ENCODE results near the gene N4BP2L2. TPM values are rescaled to one million over a fixed set of nuclear protein-coding genes. Genes with fewer than 3 reads are reported as not detected.

N4BP2L2 gene
- total RNA-seq, 1 donor from 2014 or later = 131 TPM

DNA sequence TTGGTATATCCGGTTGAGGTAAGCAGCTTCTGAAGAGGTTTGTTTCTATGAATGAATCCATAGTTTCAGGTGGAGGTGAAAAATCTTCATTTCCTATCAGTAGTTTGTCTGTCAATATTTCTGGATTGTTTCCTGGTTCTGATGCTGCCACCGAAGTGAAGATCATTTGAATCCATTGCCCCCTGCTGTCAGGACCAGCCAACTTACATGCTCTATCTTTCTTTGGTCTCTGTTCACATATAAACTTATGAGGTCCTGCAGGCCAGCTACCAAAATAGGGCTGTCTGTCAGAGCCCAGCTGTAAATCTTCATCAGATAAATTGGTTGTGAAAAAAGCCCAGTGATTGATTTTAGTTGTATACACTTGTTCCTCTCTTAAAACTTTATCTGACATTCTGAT is 95.5 kb downstream of the N4BP2L2 start:
- intact Hi-C loops (cut with micrococcal nuclease) = no loop called here
- Histone ChIP-seq H3K36me3 (peaks cover 23% of the 10 kb centered on the region), H3K27ac (replicated peaks) (no peak overlapping the region), H3K27me3 (ENCODE audit: low read depth) (no peaks in the 10 kb centered on the region), H3K9me3 (replicated peaks) (no peaks in the 10 kb centered on the region), H3K4me3 (no peak overlapping the region), H3K4me1 (peaks cover 9% of the 10 kb centered on the region)
- TF ChIP-seq, protein P1, sequence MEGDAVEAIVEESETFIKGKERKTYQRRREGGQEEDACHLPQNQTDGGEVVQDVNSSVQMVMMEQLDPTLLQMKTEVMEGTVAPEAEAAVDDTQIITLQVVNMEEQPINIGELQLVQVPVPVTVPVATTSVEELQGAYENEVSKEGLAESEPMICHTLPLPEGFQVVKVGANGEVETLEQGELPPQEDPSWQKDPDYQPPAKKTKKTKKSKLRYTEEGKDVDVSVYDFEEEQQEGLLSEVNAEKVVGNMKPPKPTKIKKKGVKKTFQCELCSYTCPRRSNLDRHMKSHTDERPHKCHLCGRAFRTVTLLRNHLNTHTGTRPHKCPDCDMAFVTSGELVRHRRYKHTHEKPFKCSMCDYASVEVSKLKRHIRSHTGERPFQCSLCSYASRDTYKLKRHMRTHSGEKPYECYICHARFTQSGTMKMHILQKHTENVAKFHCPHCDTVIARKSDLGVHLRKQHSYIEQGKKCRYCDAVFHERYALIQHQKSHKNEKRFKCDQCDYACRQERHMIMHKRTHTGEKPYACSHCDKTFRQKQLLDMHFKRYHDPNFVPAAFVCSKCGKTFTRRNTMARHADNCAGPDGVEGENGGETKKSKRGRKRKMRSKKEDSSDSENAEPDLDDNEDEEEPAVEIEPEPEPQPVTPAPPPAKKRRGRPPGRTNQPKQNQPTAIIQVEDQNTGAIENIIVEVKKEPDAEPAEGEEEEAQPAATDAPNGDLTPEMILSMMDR (IDR thresholded peaks at IDR 0.05; ENCODE audit: borderline replicate concordance) = peak; percentile 47
- DNase-seq = no peak

DNA sequence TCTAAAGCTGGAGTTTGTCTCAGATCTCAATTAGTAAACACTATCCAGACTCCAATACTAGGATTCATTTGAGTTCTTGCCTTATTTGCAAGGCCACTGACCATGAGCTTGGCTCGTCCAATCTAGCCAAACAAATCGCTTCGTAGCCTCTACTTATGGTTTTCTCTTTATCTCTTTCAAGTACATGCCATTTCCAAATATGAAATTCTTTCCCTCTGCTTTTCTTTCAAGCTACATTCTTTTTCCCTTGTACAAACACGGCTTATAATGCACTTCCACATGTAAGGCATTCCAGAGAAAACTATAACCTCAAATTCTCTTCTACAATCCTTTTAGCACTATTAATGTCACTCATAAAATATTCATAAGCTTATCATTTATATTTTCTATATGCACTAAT is 99.7 kb downstream of the N4BP2L2 start:
- intact Hi-C loops (cut with micrococcal nuclease) = no loop called here
- H3K36me3 ChIP-seq = peaks cover 50% of the 10 kb centered on the region

DNA sequence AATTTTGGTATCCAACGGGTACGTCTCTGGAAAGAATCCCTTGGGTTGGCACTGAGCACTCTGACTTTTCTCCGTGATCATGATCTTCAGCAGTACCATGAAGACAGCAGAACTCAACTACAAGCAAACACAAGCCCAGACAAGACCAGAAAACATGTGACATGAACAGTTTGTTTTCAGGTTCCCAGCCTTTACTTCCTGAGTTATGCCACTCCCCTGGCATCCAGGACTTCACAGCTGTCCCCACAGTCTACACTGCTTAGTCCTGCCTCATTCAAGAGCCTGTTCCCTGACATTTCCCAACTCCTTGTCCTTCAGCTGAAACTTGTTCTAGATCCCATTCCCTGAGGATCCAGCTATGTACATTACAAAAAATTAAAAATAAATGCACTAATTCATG is 105.7 kb downstream of the N4BP2L2 start:
- Histone ChIP-seq H3K9me3 (replicated peaks) (no peaks in the 10 kb centered on the region), H3K36me3 (peaks cover 47% of the 10 kb centered on the region), H3K27ac (replicated peaks) (no peak overlapping the region), H3K27me3 (ENCODE audit: low read depth) (no peaks in the 10 kb centered on the region), H3K4me3 (no peak overlapping the region), H3K4me1 (peaks cover 22% of the 10 kb centered on the region)
- DNase-seq = no peak
- intact Hi-C loops (cut with micrococcal nuclease) = no loop called here
- TF ChIP-seq, protein P1 (IDR thresholded peaks at IDR 0.05; ENCODE audit: borderline replicate concordance) = no peak

More for the DNA sequence above, 99.7 kb downstream of the N4BP2L2 start:
- Histone ChIP-seq H3K27ac (replicated peaks) (no peak overlapping the region), H3K4me3 (no peak overlapping the region), H3K9me3 (replicated peaks) (no peaks in the 10 kb centered on the region), H3K27me3 (ENCODE audit: low read depth) (no peaks in the 10 kb centered on the region), H3K4me1 (no peaks in the 10 kb centered on the region)
- DNase-seq = no peak
- TF ChIP-seq, protein P1 (IDR thresholded peaks at IDR 0.05; ENCODE audit: borderline replicate concordance) = no peak

DNA sequence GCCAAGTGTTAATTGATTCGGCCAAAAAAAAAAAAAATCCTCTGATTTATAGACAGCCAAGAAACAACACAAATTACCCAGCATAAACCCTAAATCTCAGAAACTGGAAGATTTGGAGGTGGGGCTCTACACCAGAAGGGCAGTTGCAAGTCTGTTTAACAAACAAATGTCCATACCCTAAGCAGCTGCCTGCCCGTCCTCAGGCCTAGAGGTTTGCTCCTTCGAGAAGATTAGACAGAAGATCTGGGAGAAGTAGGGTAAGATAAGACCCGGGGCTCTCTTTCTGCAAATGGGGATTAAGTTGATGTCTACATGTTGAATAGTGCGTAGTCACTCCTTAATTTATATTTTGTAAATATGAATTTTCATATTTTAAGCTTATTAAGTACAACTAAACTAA is 107.2 kb downstream of the N4BP2L2 start:
- peaks cover 36% of the 10 kb centered on the region for H3K4me1 ChIP-seq
- intact Hi-C loops (cut with micrococcal nuclease) = no loop called here
- H3K4me3 ChIP-seq = no peak overlapping the region
- TF ChIP-seq, protein P1 (IDR thresholded peaks at IDR 0.05; ENCODE audit: borderline replicate concordance) = no peak
- no peaks in the 10 kb centered on the region for H3K9me3 ChIP-seq (replicated peaks)
- DNase-seq = no peak
- no peak overlapping the region for H3K27ac ChIP-seq (replicated peaks)
- no peaks in the 10 kb centered on the region for H3K27me3 ChIP-seq (ENCODE audit: low read depth)
- peaks cover 33% of the 10 kb centered on the region for H3K36me3 ChIP-seq

DNA sequence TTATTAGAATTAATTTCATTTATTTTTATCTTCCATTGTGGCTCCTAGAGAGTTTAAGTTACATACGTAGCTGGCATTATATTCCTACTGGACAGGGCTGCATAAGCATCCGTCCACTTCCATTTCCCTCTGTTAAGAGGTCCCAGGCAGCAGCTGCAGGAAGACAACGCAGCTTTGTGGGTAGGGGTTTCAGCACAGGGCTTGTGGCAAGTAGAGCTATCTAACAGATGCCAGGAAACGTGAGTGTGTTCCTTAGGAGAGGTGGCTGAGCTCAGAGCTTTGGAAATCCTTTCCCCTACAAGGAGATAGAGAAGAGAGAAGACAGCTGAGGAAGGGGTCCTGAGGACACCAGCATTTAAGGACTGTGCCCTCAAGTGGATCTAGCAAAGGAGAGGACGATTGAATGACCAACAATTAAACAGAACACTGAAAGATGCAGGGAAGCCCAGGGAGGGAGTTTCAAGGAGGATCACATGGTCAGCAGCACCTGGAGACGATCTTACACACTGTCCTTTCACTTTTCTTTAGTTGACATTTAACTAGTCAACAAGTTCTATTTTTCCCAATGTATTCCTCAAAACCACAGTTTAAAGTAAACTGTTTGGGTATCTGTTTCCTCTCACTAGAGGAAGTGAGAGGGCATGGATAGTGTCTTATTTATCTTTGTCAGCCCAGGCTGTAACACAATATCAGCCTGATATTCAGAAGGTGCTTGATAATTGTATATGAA is 108.4 kb downstream of the N4BP2L2 start:
- intact Hi-C loops (cut with micrococcal nuclease) = no loop called here
- Histone ChIP-seq H3K27ac (replicated peaks) (no peak overlapping the region), H3K9me3 (replicated peaks) (no peaks in the 10 kb centered on the region), H3K36me3 (peaks cover 21% of the 10 kb centered on the region), H3K4me3 (no peak overlapping the region), H3K27me3 (ENCODE audit: low read depth) (no peaks in the 10 kb centered on the region), H3K4me1 (peaks cover 48% of the 10 kb centered on the region)
- DNase-seq = no peak
- TF ChIP-seq, protein P1 (IDR thresholded peaks at IDR 0.05; ENCODE audit: borderline replicate concordance) = no peak
